Sciatic nerve (tissue), 2 donors: ENCODE data around the gene PVALEF. TPM values are rescaled to one million over a fixed set of nuclear protein-coding genes. Genes with fewer than 3 reads are reported as not detected.

Experiments
- ATAC-seq: fragments of 200-7000 bp; cut with Tn5 transposase; one replicate; pipeline ENCODE4 v1.9.1; 2020; ENCODE audit warnings: mild to moderate bottlenecking, moderate library complexity
- DNase-seq: peaks from one replicate; pipeline ENCODE4 v3.0.0-alpha.2; 2020; ENCODE audit warnings: low spot score
- intact Hi-C: fragments of 100-400 bp; cut with DNase I; formaldehyde crosslinking; loops from one replicate; pipeline ENCODE4 v1.14.2; 2022
- total RNA-seq: library from RNA; stranded (reverse); fragmentation: NEBNext Ultra II Directional; extraction: Animal tissue kit (Norgen Biotek cat#: 25700); gene quantifications from one replicate; pipeline ENCODE4 v1.2.1, GENCODE V29; 2021
- donor health status: DM: no; HTN: no; CAD: no.
- donor health status: DM: no; HTN: no; CAD: no.

The PVALEF gene
- total RNA-seq: not detected

- ATAC-seq (peak; percentile 50), DNase-seq (no peak)
- intact Hi-C loops: no loop called here
These were observed at the start of gene PVALEF for GRCh38 chr17:81165246-81166032. Gene PVALEF, plus strand, starts transcription at chr17:81165507. Its CDS starts 15,720 bp downstream, at chr17:81181227.

DNA sequence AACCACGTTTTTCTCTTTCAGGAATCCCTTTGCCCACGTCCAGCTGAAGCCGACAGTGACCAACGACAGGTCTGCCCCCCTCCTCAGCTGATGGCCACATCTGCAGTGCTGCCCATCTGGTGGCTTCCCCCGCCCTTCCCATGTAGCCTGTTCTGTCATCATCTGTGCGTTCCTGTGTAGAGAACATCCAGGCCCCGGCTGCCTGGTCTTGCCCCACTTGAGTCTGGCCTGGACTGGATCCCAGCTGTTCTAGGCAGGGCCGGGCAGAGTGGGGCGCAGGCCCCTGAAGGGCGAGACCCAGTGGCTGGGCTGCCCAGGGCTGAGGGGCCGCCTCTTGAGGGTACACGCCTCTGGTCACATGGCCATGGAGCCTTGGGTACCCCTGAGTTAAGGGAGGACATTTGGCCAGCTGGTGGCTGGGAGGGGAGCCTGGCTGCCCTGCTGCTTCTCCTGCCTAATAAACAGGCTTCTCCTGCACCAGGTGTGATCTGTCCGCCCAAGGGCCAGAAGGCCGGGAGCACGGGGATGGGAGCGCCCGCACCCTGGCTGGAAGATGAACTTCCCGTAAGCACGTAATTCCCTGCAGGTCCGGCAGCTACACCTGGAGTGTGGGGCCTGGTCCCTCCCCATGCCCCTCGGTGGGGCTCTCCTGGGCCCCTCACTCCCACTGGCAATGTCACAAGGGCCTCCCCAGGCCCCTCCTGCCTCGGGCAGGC is 49.4 kb upstream of the PVALEF start:
- intact Hi-C loops: no loop called here
- no peak for ATAC-seq
- no peak for DNase-seq

DNA sequence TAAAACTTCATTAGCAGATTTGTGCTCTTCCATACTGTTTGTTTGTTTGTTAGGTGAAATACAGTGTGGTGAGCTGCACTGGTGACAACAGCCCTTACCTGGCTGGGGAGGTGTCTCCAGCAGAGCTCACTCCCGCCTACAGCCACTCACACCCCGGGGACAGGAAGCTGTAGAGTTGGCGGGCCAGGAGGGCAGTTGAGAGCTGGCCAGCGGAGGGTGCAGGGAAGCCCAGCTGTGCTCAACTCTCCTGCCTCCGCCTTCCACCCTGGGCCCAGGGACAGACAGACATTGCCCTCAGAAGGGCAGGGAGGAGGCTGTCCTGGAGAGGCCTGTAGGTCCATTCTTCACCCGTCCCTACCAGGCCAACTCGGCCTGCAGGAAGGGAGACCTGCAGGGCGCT is 48.6 kb upstream of the PVALEF start:
- ATAC-seq (no peak), DNase-seq (no peak)
- intact Hi-C loops: no loop called here

DNA sequence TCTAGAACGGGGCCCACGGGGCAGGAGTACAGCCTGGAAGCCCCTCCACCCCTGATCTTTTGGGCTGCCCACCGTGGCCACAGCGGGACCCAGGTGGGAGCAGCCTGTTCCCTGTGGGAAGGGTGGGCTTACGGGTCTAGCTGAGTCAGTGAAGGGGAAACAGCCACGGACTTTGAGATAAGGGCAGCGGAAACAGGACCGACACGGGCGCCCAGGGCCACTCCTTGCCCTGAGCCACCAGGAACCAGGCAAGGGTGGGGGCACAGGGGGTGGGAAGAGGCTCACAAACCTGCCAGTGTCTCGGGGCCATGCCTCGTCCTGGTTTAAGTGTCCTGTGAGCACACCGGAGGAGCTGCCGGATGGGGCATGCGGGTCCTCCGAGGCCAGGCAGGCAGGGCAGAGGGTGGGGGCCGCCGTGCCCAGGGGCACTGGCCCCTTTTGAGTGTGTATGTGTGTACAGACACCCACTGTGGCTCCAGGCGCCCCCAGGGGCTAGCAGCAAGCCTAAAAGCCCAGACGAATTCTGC is 47.6 kb upstream of the PVALEF start:
- intact Hi-C loops: no loop called here
- DNase-seq (no peak), ATAC-seq (no peak)

DNA sequence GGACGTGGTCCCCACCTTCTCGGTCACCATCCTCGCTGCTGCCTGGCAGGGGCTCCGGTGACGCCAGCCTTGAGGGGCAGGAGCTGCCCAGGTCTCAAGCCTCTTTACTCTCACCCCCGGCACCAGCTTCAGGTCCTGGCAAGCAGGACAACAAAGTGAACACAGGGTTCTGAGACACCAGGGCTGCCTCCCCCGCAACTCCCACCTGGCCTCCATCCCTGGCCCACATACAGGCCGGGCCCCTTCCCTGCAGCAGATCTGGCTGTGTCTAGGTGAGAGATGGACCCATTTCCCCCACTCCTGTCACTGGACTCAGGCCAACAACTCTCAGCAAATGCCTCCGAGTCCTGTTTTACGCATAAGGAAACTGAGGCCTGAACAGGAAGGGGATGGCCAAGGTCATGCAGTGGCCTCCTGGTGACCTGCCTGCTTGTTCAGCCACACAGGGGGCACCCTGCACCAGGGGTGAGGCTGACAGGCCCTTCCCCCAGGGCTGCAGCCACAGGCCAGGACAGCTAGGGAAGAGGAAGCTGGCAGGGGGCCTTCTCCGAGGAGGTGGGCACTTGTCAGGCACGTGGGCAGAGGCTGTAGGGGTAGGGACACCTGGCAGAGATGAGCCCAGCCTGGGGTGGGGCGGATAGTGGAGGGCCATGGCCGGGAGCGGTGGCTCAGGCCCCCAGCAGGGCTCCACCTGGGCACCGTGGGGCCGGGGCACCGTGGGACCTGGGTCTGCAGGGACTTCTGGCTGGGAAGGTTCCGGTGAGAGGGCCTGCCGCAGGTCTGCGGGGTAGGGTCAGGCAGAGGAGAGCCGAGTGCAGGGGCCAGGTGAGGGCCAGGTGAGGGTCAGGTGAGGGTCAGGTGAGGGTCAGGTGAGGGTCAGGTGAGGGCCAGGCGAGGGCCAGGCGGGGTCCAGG is 46.7 kb upstream of the PVALEF start:
- no peak for ATAC-seq
- DNase-seq: no peak
- intact Hi-C loops: no loop called here

DNA sequence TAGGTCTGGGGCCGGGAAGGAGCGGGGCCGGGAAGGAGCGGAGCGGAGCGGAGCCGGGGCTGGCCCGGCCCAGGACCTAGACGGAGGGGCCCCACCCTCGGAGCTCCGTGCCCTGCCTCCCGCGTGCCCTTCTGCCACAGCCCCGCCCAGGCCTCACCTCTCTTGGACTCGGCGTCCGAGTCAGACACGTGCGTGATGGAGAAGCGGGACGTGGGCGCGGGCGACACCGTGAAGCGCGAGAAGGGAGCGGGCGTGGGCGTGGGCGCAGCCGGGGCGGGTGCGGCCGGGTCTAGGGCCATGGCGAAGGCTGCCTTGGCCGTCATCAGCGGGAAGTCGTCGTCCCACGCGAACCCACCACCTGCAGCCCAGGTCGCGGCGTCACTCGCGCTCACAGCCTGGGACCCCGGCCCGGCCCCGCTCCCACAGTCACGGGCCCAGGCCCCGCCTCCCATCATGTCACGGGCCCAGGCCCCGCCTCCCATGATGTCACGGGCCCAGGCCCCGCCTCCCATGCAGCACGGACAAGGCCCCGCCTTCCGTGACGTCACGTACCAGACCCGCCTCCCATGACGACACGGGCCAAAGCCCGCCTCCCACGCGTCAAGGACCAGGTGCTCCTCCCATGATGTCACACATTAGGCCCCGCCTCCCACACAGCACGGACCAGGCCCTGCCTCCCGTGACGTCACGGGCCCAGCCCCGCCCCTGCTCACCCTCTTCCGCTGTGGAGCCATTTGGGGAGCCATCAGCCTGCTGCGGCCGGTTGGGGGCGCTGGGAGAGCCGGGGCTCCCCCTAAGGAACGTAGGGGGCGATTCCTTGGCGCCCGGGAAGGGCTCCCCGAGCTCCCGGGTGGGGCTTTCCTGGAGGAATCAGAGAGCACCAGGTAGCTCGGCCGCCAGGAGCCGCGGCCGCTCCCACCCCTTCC is 45.8 kb upstream of the PVALEF start:
- ATAC-seq: peak; percentile 78
- peak; percentile 96 for DNase-seq
- intact Hi-C loops: no loop called here

DNA sequence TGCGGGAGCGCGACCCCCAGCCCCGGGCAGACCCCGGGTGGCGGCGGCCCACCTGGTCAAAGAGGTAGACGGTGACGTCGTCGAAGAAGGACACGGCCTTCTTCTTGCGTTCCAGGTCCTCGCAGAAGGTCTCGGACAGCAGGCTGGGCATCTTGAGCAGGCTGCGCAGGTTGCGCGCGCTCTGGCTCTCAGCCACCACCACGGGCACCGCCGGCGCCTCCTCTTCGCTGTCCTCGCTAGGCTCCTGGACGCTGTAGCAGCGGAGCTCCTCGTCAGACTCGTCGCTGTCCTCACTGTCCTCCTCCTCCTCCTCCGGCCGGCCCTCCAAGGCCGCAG is 45.2 kb upstream of the PVALEF start:
- intact Hi-C loops: no loop called here
- DNase-seq (no peak), ATAC-seq (no peak)

DNA sequence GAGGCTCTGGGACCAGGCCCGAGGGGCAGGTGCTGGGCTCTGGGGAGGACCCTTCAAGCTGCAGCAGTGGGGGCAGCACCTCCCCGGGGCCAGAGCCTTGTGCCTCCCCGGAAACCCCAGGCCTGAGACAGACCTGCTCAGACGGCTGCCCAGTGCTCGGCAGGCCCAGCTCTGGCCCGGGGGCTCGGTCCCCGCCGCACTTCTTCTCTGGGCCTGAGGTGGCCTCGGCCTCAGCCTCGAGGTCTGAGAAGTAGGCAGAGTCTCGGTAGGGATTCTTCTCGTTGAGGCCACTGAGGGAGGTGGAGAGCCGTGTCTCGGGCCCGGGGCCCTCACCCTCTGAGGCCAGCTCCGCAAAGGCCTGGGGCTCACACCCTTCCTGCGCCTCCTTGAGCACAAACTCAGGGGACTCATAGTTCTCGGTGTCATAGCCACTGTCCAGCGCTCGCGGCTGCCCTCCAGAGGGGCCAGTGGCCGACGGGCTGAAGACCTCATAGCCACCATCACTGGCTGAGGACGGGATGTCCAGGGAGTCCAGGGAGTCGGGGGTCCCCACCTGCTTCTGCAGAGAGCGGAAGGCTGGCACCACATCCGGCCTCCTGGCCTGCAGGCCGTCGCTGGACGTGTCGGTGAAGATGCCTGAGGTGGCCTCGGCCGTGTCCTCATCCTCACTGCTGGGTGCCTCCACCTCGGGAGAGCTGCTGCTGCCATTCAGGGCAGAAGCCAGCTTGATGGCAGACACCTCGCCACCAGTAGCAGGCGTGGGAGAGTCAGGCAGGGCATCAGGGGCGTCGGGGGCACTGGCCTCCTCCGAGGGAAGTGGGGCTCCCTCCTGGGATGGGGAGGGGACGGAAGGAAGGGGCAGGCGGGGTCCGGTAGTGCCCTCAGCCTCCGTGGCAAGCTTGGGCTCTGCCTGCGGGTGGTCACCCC is 44.3 kb upstream of the PVALEF start:
- ATAC-seq (no peak), DNase-seq (no peak)
- intact Hi-C loops: no loop called here

DNA sequence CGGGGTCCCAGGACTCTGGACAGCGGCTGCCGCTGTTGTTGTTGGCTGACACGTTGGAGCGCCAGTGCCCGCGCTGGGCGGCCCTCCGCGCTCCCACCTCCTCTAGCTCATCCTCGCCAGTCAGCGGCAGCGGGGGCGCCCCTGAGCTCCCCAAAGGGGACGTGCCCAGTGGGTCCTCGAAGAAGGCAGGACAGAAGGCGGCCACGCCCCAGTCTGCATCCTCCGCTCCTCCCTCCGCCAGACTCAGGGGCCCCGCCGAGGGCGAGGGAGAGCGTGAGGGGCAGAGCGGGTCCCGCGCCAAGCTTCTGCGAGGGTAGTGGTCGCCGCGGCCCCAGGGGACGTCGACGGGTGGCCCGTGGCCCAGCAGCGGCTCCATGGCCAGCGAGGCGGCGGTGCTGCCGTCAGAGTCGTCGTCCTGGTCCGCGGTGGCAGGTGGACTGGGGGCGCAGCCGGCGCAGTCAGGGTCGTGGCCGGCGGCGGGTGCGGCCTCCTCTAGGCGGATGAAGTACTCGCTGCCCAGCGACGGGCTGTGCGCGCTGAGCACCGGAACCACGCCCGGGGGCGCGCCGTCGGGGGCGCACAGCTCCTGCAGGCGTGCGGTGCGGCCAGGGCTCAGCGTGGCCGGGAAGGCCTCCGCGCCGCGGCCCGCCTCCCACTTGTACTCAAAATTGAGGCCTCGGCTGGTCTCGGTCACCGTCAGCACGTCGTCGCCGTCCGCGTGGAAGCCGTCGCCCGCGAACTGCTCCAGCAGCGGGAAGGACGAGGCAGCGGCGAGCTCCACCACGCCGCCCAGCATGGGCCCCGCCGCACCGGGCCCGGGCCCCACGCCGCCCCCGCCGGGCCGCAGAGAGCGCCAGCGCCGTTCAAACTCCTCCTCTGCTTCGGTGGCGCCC is 43.2 kb upstream of the PVALEF start:
- DNase-seq: no peak
- intact Hi-C loops: no loop called here
- no peak for ATAC-seq

- intact Hi-C loops: no loop called here
- DNase-seq: no peak
These were observed 42.0 kb upstream of the PVALEF start for GRCh38 chr17:81123052-81124048.

DNA sequence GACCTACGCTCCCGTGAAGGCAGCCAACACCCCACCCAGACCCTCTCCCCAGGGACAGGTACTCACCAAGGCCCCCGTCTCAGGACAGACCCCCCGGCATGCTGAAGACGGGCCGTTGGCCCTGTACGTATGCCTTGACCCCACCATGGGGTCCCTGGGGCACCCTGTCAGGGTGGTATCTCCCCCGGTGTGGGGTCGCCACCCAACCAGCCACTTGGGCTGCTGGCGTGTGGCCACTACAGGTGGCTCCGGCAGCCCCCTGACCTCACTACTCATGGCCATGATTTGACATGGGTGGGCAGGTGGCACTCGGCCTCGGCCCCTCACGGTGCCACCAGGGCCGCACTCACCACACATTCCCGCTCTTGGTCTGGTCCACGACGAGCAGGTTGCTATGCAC is 40.9 kb upstream of the PVALEF start:
- ATAC-seq (no peak), DNase-seq (no peak)
- intact Hi-C loops: no loop called here

More at GRCh38 chr17:81123052-81124048, 42.0 kb upstream of the PVALEF start:
- no peak for ATAC-seq

GRCh38 chr17:81125573-81126081 is 39.7 kb upstream of the PVALEF start:
- intact Hi-C loops: no loop called here
- DNase-seq: no peak
- ATAC-seq: no peak

DNA sequence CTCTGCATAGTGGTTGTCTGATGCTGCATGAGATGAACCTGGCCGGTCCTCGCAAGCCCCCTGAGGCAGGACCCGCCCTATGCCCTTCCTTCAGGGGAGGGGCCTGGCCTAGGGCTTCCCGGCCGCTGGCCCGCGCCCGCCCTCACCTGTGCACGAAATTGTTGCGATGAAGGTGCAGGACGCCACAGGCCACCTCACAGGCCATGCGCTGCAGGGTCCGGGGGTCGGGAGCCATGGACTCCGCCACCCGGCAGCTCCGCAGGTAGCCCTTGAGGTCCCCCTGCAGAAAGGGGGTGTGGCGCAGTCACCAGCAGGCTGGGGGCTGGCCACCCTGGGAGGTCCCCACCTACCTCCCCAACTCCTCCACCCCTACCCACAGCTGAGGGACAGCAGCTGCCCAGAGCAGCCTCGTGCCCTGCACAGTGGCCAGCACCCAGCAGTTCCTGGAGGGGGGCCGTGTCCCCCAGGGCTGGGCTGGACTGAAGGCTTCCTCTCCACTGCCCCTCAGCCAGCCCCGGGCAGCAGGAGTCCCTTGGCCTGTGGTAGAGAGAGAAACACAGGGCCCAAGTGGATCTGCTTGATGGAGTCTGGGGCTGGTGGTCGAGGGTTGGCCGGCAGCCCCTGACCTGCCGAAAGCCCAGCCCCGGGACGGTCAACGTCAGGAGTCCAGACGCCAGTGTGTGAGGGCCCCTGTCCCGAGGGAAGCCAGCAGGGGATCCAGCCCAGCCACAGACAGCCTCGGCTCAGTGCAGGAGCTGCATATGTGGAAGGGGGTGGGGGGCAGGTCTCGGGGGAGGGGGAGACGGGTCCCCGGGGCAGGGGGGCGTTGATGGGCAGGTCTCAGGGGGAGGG is 38.8 kb upstream of the PVALEF start:
- intact Hi-C loops: no loop called here
- DNase-seq: no peak
- no peak for ATAC-seq

- DNase-seq (no peak), ATAC-seq (no peak)
- intact Hi-C loops: no loop called here
These were observed 38.2 kb upstream of the PVALEF start for GRCh38 chr17:81127133-81127455.
